ENCODE data around the gene DOCK2.

The DOCK2 gene

GRCh38 chr5:170008376-170008775, 371.3 kb downstream of the DOCK2 start:
- no peak for DNase-seq

GRCh38 chr5:170010595-170010994, 373.5 kb downstream of the DOCK2 start:
- no peak for DNase-seq

- DNase-seq: no peak
Measured at GRCh38 chr5:170011751-170012150, 374.7 kb downstream of the DOCK2 start.

- DNase-seq: no peak
Measured at GRCh38 chr5:170012622-170013021, 375.5 kb downstream of the DOCK2 start.

- no peak for DNase-seq
Measured at GRCh38 chr5:170020423-170020822, 383.3 kb downstream of the DOCK2 start.

- DNase-seq: no peak
Measured at GRCh38 chr5:170021506-170021905, 384.4 kb downstream of the DOCK2 start.

GRCh38 chr5:170025853-170026252, 388.8 kb downstream of the DOCK2 start:
- no peak for DNase-seq

- DNase-seq: no peak
Measured at GRCh38 chr5:170028124-170028523, 391.0 kb downstream of the DOCK2 start.

GRCh38 chr5:170034231-170034630, 397.2 kb downstream of the DOCK2 start:
- no peak for DNase-seq

- no peak for DNase-seq
Measured at GRCh38 chr5:170038241-170038640, 401.2 kb downstream of the DOCK2 start.

- DNase-seq: no peak
Measured at GRCh38 chr5:170039830-170040229, 402.8 kb downstream of the DOCK2 start.

- no peak for DNase-seq
Measured at GRCh38 chr5:170046241-170046640, 409.2 kb downstream of the DOCK2 start.

GRCh38 chr5:170049713-170050112, 412.6 kb downstream of the DOCK2 start:
- no peak for DNase-seq

GRCh38 chr5:170053896-170054295, 416.8 kb downstream of the DOCK2 start:
- no peak for DNase-seq

GRCh38 chr5:170055606-170056005, 418.5 kb downstream of the DOCK2 start:
- no peak for DNase-seq

- no peak for DNase-seq
Measured at GRCh38 chr5:170056561-170057267, 419.6 kb downstream of the DOCK2 start.

- DNase-seq: no peak
Measured at GRCh38 chr5:170057311-170057710, 420.2 kb downstream of the DOCK2 start.

GRCh38 chr5:170059221-170059620, 422.1 kb downstream of the DOCK2 start:
- DNase-seq: no peak

GRCh38 chr5:170067152-170067551, 430.1 kb downstream of the DOCK2 start:
- DNase-seq: no peak

GRCh38 chr5:170067574-170068170, 430.6 kb downstream of the DOCK2 start:
- DNase-seq: no peak

- no peak for DNase-seq
Measured at GRCh38 chr5:170069512-170069911, 432.4 kb downstream of the DOCK2 start.

- DNase-seq: no peak
Measured at GRCh38 chr5:170070556-170071412, 433.7 kb downstream of the DOCK2 start.

- no peak for DNase-seq
Measured at GRCh38 chr5:170071748-170072147, 434.7 kb downstream of the DOCK2 start.

GRCh38 chr5:170075696-170076095, 438.6 kb downstream of the DOCK2 start:
- no peak for DNase-seq

Measured in NCI-H446 (cell line).